Left lung (tissue), 10 donors: ENCODE data around the gene CBLL1. TPM values are rescaled to one million over a fixed set of nuclear protein-coding genes. Genes with fewer than 3 reads are reported as not detected.

ENCODE experiments used
- ATAC-seq: fragments of 200-7000 bp; cut with Tn5 transposase; one replicate; pipeline ENCODE4 v1.9.1; 2020; ENCODE audit warnings: moderate library complexity
- DNase-seq, 4 donors: peaks; one replicate each; pipeline ENCODE4 v3.0.0-alpha.2; 2013 to 2020
- H3K27ac ChIP-seq, 2 donors: fragments of 200-600 bp; sonication (generic) in 1 of 2; one replicate each; pipeline versions ENCODE4 v1.5.0 to v1.8.0; 2020 to 2021
- H3K27me3 ChIP-seq, 2 donors: fragments of 200-600 bp; sonication (generic) in 1 of 2; one replicate each; pipeline versions ENCODE4 v1.5.0 to v1.8.0; 2020 to 2021
- H3K36me3 ChIP-seq, 2 donors: fragments of 200-600 bp; sonication (generic) in 1 of 2; one replicate each; pipeline versions ENCODE4 v1.5.0 to v1.8.0; 2020 to 2021
- H3K4me1 ChIP-seq, 2 donors: fragments of 200-600 bp; one replicate each; pipeline ENCODE4 v1.8.0; 2021
- H3K4me3 ChIP-seq, 2 donors: fragments of 200-600 bp; sonication (generic) in 1 of 2; one replicate each; pipeline versions ENCODE4 v1.5.0 to v1.8.0; 2020 to 2021; ENCODE audit warnings: mild to moderate bottlenecking in 1 of 2
- H3K9me3 ChIP-seq, 2 donors: fragments of 200-600 bp; sonication (generic) in 1 of 2; one replicate each; pipeline versions ENCODE4 v1.5.0 to v1.8.0; 2020 to 2021
- intact Hi-C, 2 donors: fragments of 100-400 bp; cut with DNase I; formaldehyde crosslinking; loops; one replicate each; pipeline versions ENCODE4 v1.11.2 to v1.14.2; 2022
- polyA plus RNA-seq, 6 donors: library from polyadenylated mRNA; unstranded; fragments of 120-200 nt; gene quantifications; one replicate each; pipeline ENCODE4 v1.2.1, GENCODE V29; 2013; ENCODE audit not compliant: insufficient read length in 6 of 6
- total RNA-seq, 2 donors: library from RNA; stranded (reverse); fragmentation: NEBNext Ultra II Directional; extraction: Animal tissue kit (Norgen Biotek cat#: 25700); gene quantifications; one replicate each; pipeline ENCODE4 v1.2.1, GENCODE V29; 2021
- TF ChIP-seq, protein P1 (sequence below), 2 donors: fragments of 200-600 bp; sonication (generic) in 1 of 2; IDR thresholded peaks; one replicate each; pipeline versions ENCODE4 v1.5.0 to v1.8.0; 2021; ENCODE audit warnings: antibody characterized with exemption in 2 of 2
- donor health status: DM: no; HTN: yes; CAD: no.
- donor health status: DM: no; HTN: no; CAD: no.

CBLL1 gene
- total and polyA plus RNA-seq, 8 donors: 17.2 to 31.8 (median 28.4) TPM

DNA sequence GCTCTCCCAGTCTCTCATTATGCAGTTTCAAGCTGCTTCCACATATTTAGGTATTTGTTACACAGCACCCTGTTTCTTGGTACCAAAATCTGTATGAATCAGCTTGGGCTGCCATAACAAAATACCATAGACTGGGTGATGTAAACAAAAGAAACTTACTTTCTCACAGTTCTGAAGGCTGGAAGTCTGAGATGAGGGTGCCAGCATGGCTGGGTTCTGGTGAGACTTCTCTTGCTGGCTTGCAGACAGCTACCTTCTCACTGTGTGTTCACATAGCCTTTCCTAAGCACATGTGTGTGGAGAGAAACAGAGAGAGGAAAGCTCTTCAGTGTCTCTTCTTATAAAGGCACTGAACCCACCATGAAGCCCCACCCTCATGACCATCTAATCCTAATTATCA, 15.7 kb upstream of the CBLL1 start:
- no peaks in the 10 kb centered on the region for H3K4me1 ChIP-seq
- no peak for ATAC-seq
- no peak overlapping the region for H3K4me3 ChIP-seq
- H3K27me3 ChIP-seq: peaks cover 4 to 9% of the 10 kb centered on the region in 2 donors
- TF ChIP-seq, protein P1, sequence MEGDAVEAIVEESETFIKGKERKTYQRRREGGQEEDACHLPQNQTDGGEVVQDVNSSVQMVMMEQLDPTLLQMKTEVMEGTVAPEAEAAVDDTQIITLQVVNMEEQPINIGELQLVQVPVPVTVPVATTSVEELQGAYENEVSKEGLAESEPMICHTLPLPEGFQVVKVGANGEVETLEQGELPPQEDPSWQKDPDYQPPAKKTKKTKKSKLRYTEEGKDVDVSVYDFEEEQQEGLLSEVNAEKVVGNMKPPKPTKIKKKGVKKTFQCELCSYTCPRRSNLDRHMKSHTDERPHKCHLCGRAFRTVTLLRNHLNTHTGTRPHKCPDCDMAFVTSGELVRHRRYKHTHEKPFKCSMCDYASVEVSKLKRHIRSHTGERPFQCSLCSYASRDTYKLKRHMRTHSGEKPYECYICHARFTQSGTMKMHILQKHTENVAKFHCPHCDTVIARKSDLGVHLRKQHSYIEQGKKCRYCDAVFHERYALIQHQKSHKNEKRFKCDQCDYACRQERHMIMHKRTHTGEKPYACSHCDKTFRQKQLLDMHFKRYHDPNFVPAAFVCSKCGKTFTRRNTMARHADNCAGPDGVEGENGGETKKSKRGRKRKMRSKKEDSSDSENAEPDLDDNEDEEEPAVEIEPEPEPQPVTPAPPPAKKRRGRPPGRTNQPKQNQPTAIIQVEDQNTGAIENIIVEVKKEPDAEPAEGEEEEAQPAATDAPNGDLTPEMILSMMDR (IDR thresholded peaks at IDR 0.05): no peak
- no peak for DNase-seq
- intact Hi-C loops: loop anchor here in 1 of 2 donors (5.0 kb wide), 1 partner anchor 266 kb away; no protein-coding TSS in a partner anchor
- no peaks in the 10 kb centered on the region for H3K36me3 ChIP-seq
- no peak overlapping the region for H3K27ac ChIP-seq
- no peaks in the 10 kb centered on the region for H3K9me3 ChIP-seq

DNA sequence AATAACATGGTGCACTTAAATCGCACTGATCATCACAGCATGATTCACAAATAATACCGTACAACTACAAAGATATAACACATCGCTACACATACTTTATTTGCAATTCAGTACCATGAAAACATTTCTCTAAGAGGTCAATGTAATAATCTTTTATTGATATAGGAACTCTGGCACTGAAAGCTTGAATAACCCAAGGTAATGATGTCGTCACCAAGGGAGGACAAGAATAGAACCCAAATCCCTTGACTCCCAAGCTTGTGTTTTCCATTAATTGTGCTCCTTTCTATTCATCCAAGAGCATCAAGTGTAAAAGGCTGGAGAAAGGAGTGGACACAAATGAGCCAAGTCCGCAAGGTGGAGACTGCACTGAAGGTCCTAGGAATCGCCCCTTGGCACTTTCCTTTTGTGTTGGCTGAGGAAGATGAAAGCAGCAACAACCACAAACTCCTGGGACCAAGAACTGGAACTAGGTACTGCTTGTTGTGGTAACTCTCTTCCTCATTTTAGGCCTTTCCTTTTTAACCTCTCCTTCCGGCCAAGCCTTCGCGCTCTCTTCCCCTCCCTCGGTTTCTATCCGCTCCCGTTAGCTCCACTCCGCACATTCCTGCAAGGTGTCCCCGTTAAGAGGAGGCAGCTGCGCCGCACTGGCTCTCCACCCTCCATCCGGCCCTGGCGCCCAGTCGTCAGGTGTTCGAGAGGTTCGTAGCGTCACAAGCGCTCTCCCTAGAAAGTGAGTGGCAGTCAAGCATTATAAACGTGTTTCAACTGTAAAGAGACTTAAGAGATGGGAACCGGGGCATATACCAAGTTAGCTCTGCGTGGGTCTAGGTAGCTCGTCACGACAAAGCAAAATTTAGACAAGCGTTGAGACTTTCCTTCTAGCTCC, 1.0 kb upstream of the CBLL1 start:
- Histone ChIP-seq H3K4me1 (peaks cover 17 to 41% of the 10 kb centered on the region in 2 donors), H3K27me3 (no peaks in the 10 kb centered on the region), H3K4me3 (peak overlapping the region; percentile 88 to 97), H3K36me3 (no peaks in the 10 kb centered on the region), H3K9me3 (no peaks in the 10 kb centered on the region), H3K27ac (peak overlapping the region; percentile 98 to 99)
- TF ChIP-seq, protein P1 (IDR thresholded peaks at IDR 0.05): no peak
- ATAC-seq: peak; percentile 54
- peak in 2 of 4 donors; percentile 73 to 86 for DNase-seq
- intact Hi-C loops: loop anchor here in 1 of 2 donors (10.0 kb wide), 1 partner anchor 132 kb away; no protein-coding TSS in a partner anchor

DNA sequence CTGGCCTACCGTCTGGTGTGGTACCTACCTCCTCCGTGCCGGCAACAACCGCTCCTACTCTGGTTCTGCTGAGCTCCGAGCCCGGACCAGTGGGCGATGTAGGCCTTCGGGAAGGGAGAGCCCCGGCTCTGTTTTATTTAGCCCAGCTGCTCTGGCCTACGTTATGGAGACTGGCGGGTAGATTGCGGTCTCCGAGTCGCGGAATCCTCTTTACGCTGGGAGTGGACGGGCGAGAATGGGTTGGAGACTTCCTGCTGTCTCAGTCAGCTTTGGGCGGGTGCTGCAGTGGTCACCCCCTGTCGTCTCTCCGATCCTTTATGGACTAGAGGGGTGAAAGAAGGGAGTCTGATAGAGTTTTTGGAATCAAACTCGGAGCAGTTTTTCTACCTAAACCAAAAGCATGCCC, 406 bp downstream of the CBLL1 start:
- Histone ChIP-seq H3K9me3 (no peaks in the 10 kb centered on the region), H3K27ac (peak overlapping the region; percentile 98 to 99), H3K4me1 (peaks cover 17 to 52% of the 10 kb centered on the region in 2 donors), H3K4me3 (peak overlapping the region; percentile 88 to 97), H3K27me3 (no peaks in the 10 kb centered on the region), H3K36me3 (peaks cover 0 to 6% of the 10 kb centered on the region in 2 donors)
- TF ChIP-seq, protein P1 (IDR thresholded peaks at IDR 0.05): no peak
- intact Hi-C loops: loop anchor here in 1 of 2 donors (10.0 kb wide), 1 partner anchor 130 kb away; no protein-coding TSS in a partner anchor
- ATAC-seq (peak; percentile 56), DNase-seq (no peak)

DNA sequence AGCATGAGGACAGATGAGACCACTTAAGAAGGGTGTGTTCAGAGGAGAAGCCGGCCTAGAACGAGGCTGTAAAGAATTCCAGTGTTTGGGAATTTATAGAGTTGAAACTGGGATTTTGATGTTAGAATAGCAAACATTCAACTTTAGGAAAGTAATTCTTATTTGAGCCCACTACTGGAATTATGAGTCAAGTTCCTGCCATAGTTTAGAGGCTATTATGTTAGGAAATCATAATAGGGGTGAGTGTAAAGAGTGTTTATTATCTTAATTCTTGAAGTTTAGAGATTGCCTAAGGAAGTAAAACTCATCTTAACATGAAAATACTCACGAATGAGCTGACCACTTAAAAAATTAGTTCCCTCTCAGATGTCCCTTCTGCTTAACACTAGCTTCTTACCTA, 2.1 kb downstream of the CBLL1 start:
- ATAC-seq (no peak), DNase-seq (no peak)
- TF ChIP-seq, protein P1 (IDR thresholded peaks at IDR 0.05): no peak
- intact Hi-C loops: loop anchor here in 1 of 2 donors (10.0 kb wide), 1 partner anchor 129 kb away; no protein-coding TSS in a partner anchor
- peaks cover 17 to 52% of the 10 kb centered on the region in 2 donors for H3K4me1 ChIP-seq
- H3K36me3 ChIP-seq: peaks cover 0 to 23% of the 10 kb centered on the region in 2 donors
- no peaks in the 10 kb centered on the region for H3K9me3 ChIP-seq
- no peak overlapping the region for H3K27ac ChIP-seq
- no peak overlapping the region for H3K4me3 ChIP-seq
- no peaks in the 10 kb centered on the region for H3K27me3 ChIP-seq

DNA sequence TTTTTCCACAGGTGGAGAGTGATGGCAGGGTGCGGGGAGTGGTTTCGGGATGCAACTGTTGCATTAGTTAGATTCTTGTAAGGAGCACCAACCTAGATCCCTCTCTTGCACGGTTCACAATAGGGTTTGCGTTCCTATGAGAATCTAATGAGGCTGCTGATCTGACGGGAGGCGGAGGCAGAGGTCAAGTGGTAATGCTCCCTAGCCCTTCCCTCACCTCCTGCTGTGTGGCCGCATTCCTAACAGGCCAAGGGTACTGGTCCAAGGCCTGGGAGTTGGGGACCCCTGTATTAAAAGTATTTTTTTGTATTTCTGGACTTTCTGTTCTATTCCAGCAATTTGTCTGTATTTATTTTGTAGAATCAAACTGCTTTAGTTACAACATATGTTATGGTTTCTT, 7.2 kb downstream of the CBLL1 start:
- DNase-seq: no peak
- intact Hi-C loops: no loop called here

More for the DNA sequence above, 7.2 kb downstream of the CBLL1 start:
- TF ChIP-seq, protein P1 (IDR thresholded peaks at IDR 0.05): no peak
- ATAC-seq: no peak
- Histone ChIP-seq H3K27me3 (no peaks in the 10 kb centered on the region), H3K27ac (no peak overlapping the region), H3K4me1 (peaks cover 4 to 28% of the 10 kb centered on the region in 2 donors), H3K9me3 (no peaks in the 10 kb centered on the region), H3K36me3 (peaks cover 0 to 74% of the 10 kb centered on the region in 2 donors), H3K4me3 (no peak overlapping the region)
